ENCODE measurements around the gene TNN. TPM values are rescaled to one million over a fixed set of nuclear protein-coding genes. Genes with fewer than 3 reads are reported as not detected.
A peak's percentile ranks its signal among the peaks of the same experiment; 100 is the strongest.

Gene TNN
- total and polyA plus RNA-seq, 10 of the 15 experiments (the other 5 are each of a cell fraction or from before 2014, with no cell fraction given), result 0.05 to 0.17 (median 0.11) TPM

GRCh38 chr1:175023043-175023921 lies 44.4 kb upstream of the TNN start, which contains the start of gene MRPS14 (continued):
- peak; percentile 53; the same call in 1 of the 2 replicates for TF ChIP-seq IRF4 (IDR thresholded peaks at IDR 0.05; ENCODE audit: low read depth, low read length)
- peak; percentile 99 for TF ChIP-seq RUNX3 (IDR thresholded peaks at IDR 0.05; ENCODE audit: low read length)
- TF ChIP-seq RELB (IDR thresholded peaks at IDR 0.05; ENCODE audit: low read depth), result peak; percentile 97
- no peak for TF ChIP-seq CUX1 (IDR thresholded peaks at IDR 0.05; ENCODE audit: insufficient replicate concordance, low read depth, low read length)
- peak; percentile 83; the same call in 1 of the 2 replicates for TF ChIP-seq SIN3A (IDR thresholded peaks at IDR 0.05; ENCODE audit: low read depth, low read length)
- no peak for TF ChIP-seq SMARCA5 (IDR thresholded peaks at IDR 0.05)
- TF ChIP-seq SMC3 (IDR thresholded peaks at IDR 0.05; ENCODE audit: borderline replicate concordance, low read length), result no peak
- no peak for TF ChIP-seq SUPT20H (IDR thresholded peaks at IDR 0.05; ENCODE audit: borderline replicate concordance, control insufficient read depth, low read depth, low read length)
- TF ChIP-seq STAT3 (IDR thresholded peaks at IDR 0.05; ENCODE audit: low read depth, low read length), result peak; percentile 18; the same call in 1 of the 2 replicates
- TF ChIP-seq USF1 (IDR thresholded peaks at IDR 0.05; ENCODE audit: borderline replicate concordance, extremely low read length, insufficient read depth, low read depth, low read length), result no peak
- peak; percentile 73 for TF ChIP-seq BRCA1 (IDR thresholded peaks at IDR 0.05; ENCODE audit: low read depth, low read length)
- 0 out of 2 replicates have a peak, but pooled peaks have one; percentile 5 for TF ChIP-seq FOXM1 (IDR thresholded peaks at IDR 0.05; ENCODE audit: low read depth, low read length)
- TF ChIP-seq YBX1 (IDR thresholded peaks at IDR 0.05), result no peak
- TF ChIP-seq NBN (IDR thresholded peaks at IDR 0.05), result peak; percentile 92
- TF ChIP-seq SRF (IDR thresholded peaks at IDR 0.05; ENCODE audit: low read depth in 2 of 2, low read length in 2 of 2), result 0 out of 4 replicates have a peak, but pooled peaks of 1 of the 2 experiments have one; percentile 57
- no peak for TF ChIP-seq EP300 (IDR thresholded peaks at IDR 0.05; ENCODE audit: borderline replicate concordance in 1 of 2, control insufficient read depth in 1 of 2, low read depth in 2 of 2, low read length in 2 of 2)
- TF ChIP-seq HDGF (IDR thresholded peaks at IDR 0.05), result no peak
- TF ChIP-seq PAX8 (IDR thresholded peaks at IDR 0.05), result no peak
- TF ChIP-seq RAD51 (IDR thresholded peaks at IDR 0.05), result no peak
- TF ChIP-seq MXI1 (IDR thresholded peaks at IDR 0.05; ENCODE audit: low read depth, low read length), result peak; percentile 92
- TF ChIP-seq NRF1 (conservative IDR thresholded peaks at IDR 0.05; ENCODE audit: low read depth, low read length), result no peak
- TF ChIP-seq LARP7 (IDR thresholded peaks at IDR 0.05), result no peak
- TF ChIP-seq ZNF217 (IDR thresholded peaks at IDR 0.05), result no peak
- peak; percentile 87 for TF ChIP-seq PML (IDR thresholded peaks at IDR 0.05; ENCODE audit: low read length)

All from GM12878 (cell line).